Gastrocnemius medialis (tissue), 4 donors: ENCODE measurements around the gene KASH5. TPM values are rescaled to one million over a fixed set of nuclear protein-coding genes. Genes with fewer than 3 reads are reported as not detected.

ENCODE experiments used
- ATAC-seq, 2 donors: fragments of 150-250 bp; one replicate each; pipeline ENCODE4 v1.9.1; 2016
- DNase-seq, 2 donors: peaks; one replicate each; pipeline ENCODE4 v3.0.0-alpha.2; 2019
- H3K27ac ChIP-seq, 4 donors: fragments of 200-600 bp; sonication (generic); 1 replicate in 1 of 4; 2 replicates in 3 of 4; pipeline ENCODE4 v1.5.1; 2016 to 2018; ENCODE audit warnings: mild to moderate bottlenecking in 2 of 4, moderate library complexity in 1 of 4
- H3K27me3 ChIP-seq, 3 donors: fragments of 200-600 bp; sonication (generic) in 2 of 3; 1 replicate in 1 of 3; 2 replicates in 2 of 3; pipeline versions ENCODE4 v1.5.1 to v1.6.0; 2016 to 2019; ENCODE audit warnings: mild to moderate bottlenecking in 1 of 3, moderate library complexity in 1 of 3
- H3K36me3 ChIP-seq, 2 donors: fragments of 200-600 bp; sonication (generic) in 1 of 2; one replicate each; pipeline ENCODE4 v1.5.1; 2017 to 2018
- H3K4me1 ChIP-seq, 2 donors: fragments of 200-600 bp; sonication (generic) in 1 of 2; one replicate each; pipeline ENCODE4 v1.5.1; 2016 to 2017; ENCODE audit warnings: mild to moderate bottlenecking in 2 of 2
- H3K4me3 ChIP-seq, 4 donors: fragments of 200-600 bp; sonication (generic) in 3 of 4; 1 replicate in 1 of 4; 2 replicates in 3 of 4; pipeline ENCODE4 v1.5.1; 2016 to 2019; ENCODE audit warnings: mild to moderate bottlenecking in 2 of 4
- H3K9me3 ChIP-seq, 3 donors: fragments of 200-600 bp; sonication (generic) in 2 of 3; 1 replicate in 1 of 3; 2 replicates in 2 of 3; pipeline ENCODE4 v1.5.1; 2016 to 2019
- POLR2A ChIP-seq, 2 donors: fragments of 450-650 bp; IDR thresholded peaks; one replicate each; pipeline ENCODE4 v1.6.1; 2017; ENCODE audit warnings: antibody characterized with exemption in 2 of 2, mild to moderate bottlenecking in 2 of 2, moderate library complexity in 2 of 2
- in situ Hi-C, 4 donors: fragments of 200-750 bp; cut with MboI; loops; one replicate each; pipeline versions ENCODE4 v1.15.0 to v1.8.0; 2017; ENCODE audit warnings: low sequenced_read_pairs in 4 of 4
- intact Hi-C: fragments of 100-400 bp; cut with DNase I; formaldehyde crosslinking; loops from one replicate; pipeline ENCODE4 v1.15.1; 2023; ENCODE audit warnings: low total_unique reads
- total RNA-seq, 4 donors: library from RNA; depleted of rRNA; stranded (reverse); fragments of >200 nt; gene quantifications; one replicate each; pipeline versions ENCODE4 v1.1.0 to v1.2.3, GENCODE V29; 2016
- TF ChIP-seq, protein P1 (sequence below), 5 experiments: fragments of 450-650 bp in 3 of 5; fragments of 200-600 bp in 2 of 5; sonication (generic) in 2 of 5; IDR thresholded peaks in 4 of 5; conservative IDR thresholded peaks in 1 of 5; 1 replicate in 4 of 5; 2 replicates in 1 of 5; pipeline ENCODE4 v1.5.1; 2016 to 2019; ENCODE audit warnings: antibody characterized with exemption in 5 of 5, mild to moderate bottlenecking in 3 of 5, moderate library complexity in 3 of 5

KASH5 gene
- total RNA-seq, 4 donors from 2014 or later: not detected

- Histone ChIP-seq H3K9me3 (no peaks in the 10 kb centered on the region), H3K27me3 (no peaks in the 10 kb centered on the region), H3K4me1 (no peaks in the 10 kb centered on the region), H3K27ac (no peak overlapping the region), H3K4me3 (no peak overlapping the region), H3K36me3 (no peaks in the 10 kb centered on the region)
- TF ChIP-seq, protein P1, sequence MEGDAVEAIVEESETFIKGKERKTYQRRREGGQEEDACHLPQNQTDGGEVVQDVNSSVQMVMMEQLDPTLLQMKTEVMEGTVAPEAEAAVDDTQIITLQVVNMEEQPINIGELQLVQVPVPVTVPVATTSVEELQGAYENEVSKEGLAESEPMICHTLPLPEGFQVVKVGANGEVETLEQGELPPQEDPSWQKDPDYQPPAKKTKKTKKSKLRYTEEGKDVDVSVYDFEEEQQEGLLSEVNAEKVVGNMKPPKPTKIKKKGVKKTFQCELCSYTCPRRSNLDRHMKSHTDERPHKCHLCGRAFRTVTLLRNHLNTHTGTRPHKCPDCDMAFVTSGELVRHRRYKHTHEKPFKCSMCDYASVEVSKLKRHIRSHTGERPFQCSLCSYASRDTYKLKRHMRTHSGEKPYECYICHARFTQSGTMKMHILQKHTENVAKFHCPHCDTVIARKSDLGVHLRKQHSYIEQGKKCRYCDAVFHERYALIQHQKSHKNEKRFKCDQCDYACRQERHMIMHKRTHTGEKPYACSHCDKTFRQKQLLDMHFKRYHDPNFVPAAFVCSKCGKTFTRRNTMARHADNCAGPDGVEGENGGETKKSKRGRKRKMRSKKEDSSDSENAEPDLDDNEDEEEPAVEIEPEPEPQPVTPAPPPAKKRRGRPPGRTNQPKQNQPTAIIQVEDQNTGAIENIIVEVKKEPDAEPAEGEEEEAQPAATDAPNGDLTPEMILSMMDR (IDR thresholded peaks at IDR 0.05 in 4 of 5, conservative IDR thresholded peaks at IDR 0.05 in 1 of 5): no peak
- TF ChIP-seq POLR2A (IDR thresholded peaks at IDR 0.05): no peak
- DNase-seq (no peak), ATAC-seq (no peak)
- intact Hi-C loops (no loop called here), in situ Hi-C loops (no loop called here)
Observed at GRCh38 chr19:49407079-49407478, 19.0 kb downstream of the KASH5 start.

- intact Hi-C loops (no loop called here), in situ Hi-C loops (no loop called here)
- Histone ChIP-seq H3K9me3 (no peaks in the 10 kb centered on the region), H3K27ac (no peak overlapping the region), H3K27me3 (no peaks in the 10 kb centered on the region), H3K36me3 (no peaks in the 10 kb centered on the region), H3K4me1 (no peaks in the 10 kb centered on the region), H3K4me3 (no peak overlapping the region)
- ATAC-seq (no peak), DNase-seq (no peak)
- TF ChIP-seq, protein P1 (IDR thresholded peaks at IDR 0.05 in 4 of 5, conservative IDR thresholded peaks at IDR 0.05 in 1 of 5): no peak
- no peak for TF ChIP-seq POLR2A (IDR thresholded peaks at IDR 0.05)
Observed at GRCh38 chr19:49407482-49408015, 19.5 kb downstream of the KASH5 start.

GRCh38 chr19:49408816-49409440, 20.9 kb downstream of the KASH5 start:
- intact Hi-C loops: no loop called here
- no peak overlapping the region for H3K27ac ChIP-seq
- H3K4me3 ChIP-seq: no peak overlapping the region
- H3K4me1 ChIP-seq: no peaks in the 10 kb centered on the region
- ATAC-seq (no peak), DNase-seq (no peak)
- H3K9me3 ChIP-seq: no peaks in the 10 kb centered on the region
- in situ Hi-C loops: no loop called here
- no peaks in the 10 kb centered on the region for H3K27me3 ChIP-seq
- TF ChIP-seq, protein P1 (IDR thresholded peaks at IDR 0.05 in 4 of 5, conservative IDR thresholded peaks at IDR 0.05 in 1 of 5): no peak
- no peak for TF ChIP-seq POLR2A (IDR thresholded peaks at IDR 0.05)
- H3K36me3 ChIP-seq: no peaks in the 10 kb centered on the region

- H3K9me3 ChIP-seq: no peaks in the 10 kb centered on the region
- in situ Hi-C loops: no loop called here
- H3K4me1 ChIP-seq: no peaks in the 10 kb centered on the region
- ATAC-seq: no peak
- H3K27ac ChIP-seq: no peak overlapping the region
- intact Hi-C loops: no loop called here
- H3K4me3 ChIP-seq: no peak overlapping the region
- no peaks in the 10 kb centered on the region for H3K27me3 ChIP-seq
- H3K36me3 ChIP-seq: no peaks in the 10 kb centered on the region
- DNase-seq: no peak
- no peak for TF ChIP-seq POLR2A (IDR thresholded peaks at IDR 0.05)
- TF ChIP-seq, protein P1 (IDR thresholded peaks at IDR 0.05 in 4 of 5, conservative IDR thresholded peaks at IDR 0.05 in 1 of 5): no peak
Observed at GRCh38 chr19:49409441-49410029, 21.5 kb downstream of the KASH5 start.
